ENCODE data around the gene ANKRD33B. TPM values are rescaled to one million over a fixed set of nuclear protein-coding genes. Genes with fewer than 3 reads are reported as not detected.

The ANKRD33B gene
- total RNA-seq, 6 experiments from 2014 or later = 6.3 to 13.2 (median 11.9) TPM

GRCh38 chr5:10678244-10678643 lies 114.4 kb downstream of the ANKRD33B start:
- Mint-ChIP-seq H3K4me1 (ENCODE audit: low read depth) (peaks cover 17% of the 10 kb centered on the region), H3K36me3 (ENCODE audit: low read depth) (peaks cover 29% of the 10 kb centered on the region), H3K27ac (peak overlapping the region; percentile 68), H3K4me3 (no peak overlapping the region), H3K9me3 (peaks cover 4% of the 10 kb centered on the region; the same call in 1 of the 2 replicates), H3K27me3 (ENCODE audit: insufficient read depth) (peaks cover 15% of the 10 kb centered on the region)
- peak; percentile 72 for DNase-seq
- TF ChIP-seq CTCF (IDR thresholded peaks at IDR 0.05) = no peak

DNA sequence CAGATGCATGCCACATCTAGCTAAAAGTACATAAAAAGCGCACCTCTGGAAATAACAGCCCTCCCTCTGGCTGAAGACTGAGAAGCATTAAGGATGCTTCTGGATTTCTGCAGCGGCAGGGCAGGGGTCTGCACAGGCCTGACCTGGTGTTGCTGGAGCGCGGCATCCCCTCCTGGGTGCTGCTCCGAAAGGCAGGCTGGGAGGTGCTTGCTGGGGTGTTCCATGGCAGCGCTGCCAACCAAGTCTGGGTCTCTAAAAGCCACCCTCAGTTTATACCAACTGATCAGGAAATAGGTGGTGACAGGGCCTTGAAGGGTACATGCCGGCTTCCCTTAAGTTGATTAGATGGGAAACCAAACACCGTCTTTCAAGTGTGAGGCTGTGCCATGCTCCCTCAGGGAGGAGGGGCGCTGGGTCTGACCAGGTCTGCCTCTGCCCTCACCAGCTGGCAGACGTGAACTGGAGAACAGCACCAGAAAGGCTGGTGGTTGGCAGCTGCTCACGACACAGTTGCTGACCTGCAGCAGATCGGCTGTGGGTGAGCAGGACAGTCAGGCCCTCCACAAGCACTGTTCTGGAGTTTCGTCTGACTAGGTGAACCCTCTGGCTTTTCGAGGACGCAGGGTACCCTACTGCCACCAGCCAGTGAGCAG lies 115.6 kb downstream of the ANKRD33B start:
- no peak overlapping the region for H3K4me3 Mint-ChIP-seq
- peaks cover 29% of the 10 kb centered on the region for H3K36me3 Mint-ChIP-seq (ENCODE audit: low read depth)
- H3K27ac Mint-ChIP-seq = no peak overlapping the region; the same call in 1 of the 2 replicates
- H3K27me3 Mint-ChIP-seq (ENCODE audit: insufficient read depth) = peaks cover 15% of the 10 kb centered on the region
- peaks cover 17% of the 10 kb centered on the region for H3K4me1 Mint-ChIP-seq (ENCODE audit: low read depth)
- TF ChIP-seq CTCF (IDR thresholded peaks at IDR 0.05) = no peak
- H3K9me3 Mint-ChIP-seq = peaks cover 4% of the 10 kb centered on the region; the same call in 1 of the 2 replicates
- DNase-seq = no peak

DNA sequence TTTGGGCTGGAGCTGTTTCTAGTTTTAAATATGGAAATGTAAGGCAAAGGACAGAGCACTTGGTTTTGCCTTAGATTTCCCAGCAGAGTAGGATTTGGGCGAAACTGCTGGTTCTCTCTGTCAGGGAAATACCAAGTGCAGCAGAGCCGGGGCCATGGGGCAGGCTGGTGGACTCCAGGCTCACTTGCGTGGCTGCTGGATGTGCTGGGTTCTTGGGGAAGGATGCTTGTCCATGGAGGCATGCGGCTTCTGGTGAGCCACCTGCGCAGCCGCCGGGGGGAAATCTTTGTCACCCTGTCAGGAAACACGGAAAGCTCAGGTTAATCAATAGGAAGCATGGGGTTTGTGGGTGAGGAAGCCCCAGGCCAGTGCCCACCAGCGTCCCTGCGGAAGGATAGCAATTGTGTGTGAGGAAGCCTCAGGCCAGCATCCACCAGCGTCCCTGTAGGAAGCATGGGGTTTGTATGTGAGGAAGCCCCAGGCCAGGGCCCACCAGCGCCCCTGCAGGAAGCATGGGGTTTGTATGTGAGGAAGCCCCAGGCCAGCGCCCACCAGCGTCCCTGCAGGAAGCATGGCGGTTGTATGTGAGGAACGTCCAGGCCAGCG lies 117.1 kb downstream of the ANKRD33B start:
- no peak for TF ChIP-seq CTCF (IDR thresholded peaks at IDR 0.05)
- DNase-seq = no peak
- Mint-ChIP-seq H3K27ac (no peak overlapping the region), H3K4me1 (ENCODE audit: low read depth) (peaks cover 17% of the 10 kb centered on the region), H3K9me3 (peaks cover 4% of the 10 kb centered on the region; the same call in 1 of the 2 replicates), H3K4me3 (no peak overlapping the region), H3K36me3 (ENCODE audit: low read depth) (peaks cover 41% of the 10 kb centered on the region), H3K27me3 (ENCODE audit: insufficient read depth) (peaks cover 7% of the 10 kb centered on the region)

DNA sequence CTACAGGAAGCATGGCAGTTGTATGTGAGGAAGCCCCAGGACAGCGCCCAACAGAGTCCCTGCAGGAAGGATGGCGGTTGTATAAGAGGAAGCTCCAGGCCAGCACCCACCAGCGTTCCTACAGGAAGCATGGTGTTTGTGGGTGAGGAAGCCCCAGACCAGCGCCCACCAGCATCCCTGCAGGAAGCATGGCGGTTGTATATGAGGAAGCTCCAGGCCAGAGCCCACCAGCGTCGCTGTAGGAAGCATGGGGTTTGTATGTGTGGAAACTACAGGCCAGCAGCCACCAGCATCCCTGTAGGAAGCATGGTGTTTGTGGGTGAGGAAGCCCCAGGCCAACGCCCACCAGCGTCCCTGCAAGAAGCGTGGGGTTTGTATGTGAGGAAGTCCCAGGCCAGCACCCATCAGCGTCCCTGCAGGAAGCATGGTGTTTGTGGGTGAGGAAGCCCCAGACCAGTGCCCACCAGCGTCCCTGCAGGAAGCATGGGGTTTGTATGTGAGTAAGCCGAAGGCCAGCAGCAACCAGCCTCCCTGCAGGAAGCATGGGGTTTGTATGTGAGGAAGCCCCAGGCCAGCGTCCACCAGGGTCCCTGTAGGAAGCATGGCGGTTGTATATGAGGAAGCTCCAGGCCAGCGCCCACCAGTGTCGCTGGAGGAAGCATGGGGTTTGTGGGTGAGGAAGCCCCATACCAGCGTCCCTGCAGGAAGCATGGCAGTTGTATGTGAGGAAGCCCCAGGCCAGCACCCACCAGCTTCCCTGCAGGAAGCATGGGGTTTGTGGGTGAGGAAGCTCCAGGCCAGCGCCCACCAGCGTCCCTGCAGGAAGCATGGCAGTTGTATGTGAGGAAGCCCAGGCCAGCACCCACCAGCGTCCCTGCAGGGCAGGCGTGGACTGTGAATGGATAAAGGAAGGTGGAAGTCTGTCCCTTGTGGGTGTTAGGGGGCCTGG lies 118.1 kb downstream of the ANKRD33B start:
- DNase-seq = no peak
- Mint-ChIP-seq H3K27ac (no peak overlapping the region), H3K4me3 (no peak overlapping the region), H3K9me3 (peaks cover 4% of the 10 kb centered on the region; the same call in 1 of the 2 replicates), H3K36me3 (ENCODE audit: low read depth) (peaks cover 44% of the 10 kb centered on the region), H3K4me1 (ENCODE audit: low read depth) (peaks cover 17% of the 10 kb centered on the region), H3K27me3 (ENCODE audit: insufficient read depth) (peaks cover 7% of the 10 kb centered on the region)
- no peak for TF ChIP-seq CTCF (IDR thresholded peaks at IDR 0.05)

DNA sequence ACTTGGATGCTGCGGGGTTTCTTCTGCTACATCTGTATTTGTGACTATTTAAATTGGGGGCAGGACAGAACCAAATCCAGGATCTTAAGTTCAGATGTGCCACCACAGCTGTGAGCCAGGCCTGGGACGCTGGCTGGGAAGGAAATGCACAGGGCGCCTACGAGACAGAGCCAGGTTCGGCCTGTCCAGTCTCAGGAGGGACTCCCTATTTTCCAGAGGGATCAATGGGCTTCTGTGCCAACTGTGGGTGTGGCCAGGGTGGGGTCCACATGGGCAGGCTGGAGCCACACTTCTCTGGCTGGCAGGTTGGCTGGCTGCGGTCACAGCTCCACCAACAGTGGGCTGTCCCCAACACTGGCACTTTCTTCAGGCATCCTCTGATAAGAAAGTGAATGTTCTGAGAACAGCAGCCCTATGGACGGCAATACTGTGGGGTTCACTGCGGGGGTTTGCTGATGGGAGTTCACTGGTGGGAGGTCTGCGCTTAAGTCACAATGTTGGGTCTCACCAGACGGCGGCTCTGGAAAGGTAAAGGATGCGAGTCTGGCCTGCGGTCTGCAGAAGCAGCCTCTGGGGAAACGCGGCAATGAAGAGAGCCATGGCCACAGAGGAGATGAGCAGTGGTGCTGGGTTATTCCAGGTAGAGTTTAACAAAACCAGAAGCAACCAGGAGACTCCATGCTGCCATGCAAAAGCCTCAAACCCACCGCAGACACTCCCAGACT lies 119.1 kb downstream of the ANKRD33B start:
- Mint-ChIP-seq H3K4me1 (ENCODE audit: low read depth) (peaks cover 12% of the 10 kb centered on the region), H3K27ac (no peak overlapping the region), H3K9me3 (no peaks in the 10 kb centered on the region; the same call in 1 of the 2 replicates), H3K36me3 (ENCODE audit: low read depth) (peaks cover 40% of the 10 kb centered on the region), H3K27me3 (ENCODE audit: insufficient read depth) (no peaks in the 10 kb centered on the region; the same call in 1 of the 2 replicates), H3K4me3 (no peak overlapping the region)
- TF ChIP-seq CTCF (IDR thresholded peaks at IDR 0.05) = no peak
- no peak for DNase-seq

All from HFFc6 (cell line).